GM19438 (cell line): ENCODE results near the gene CACTIN.

Source experiments
- ATAC-seq: cut with Tn5 transposase; IDR thresholded peaks from one replicate; pipeline ENCODE4 v1.9.1; 2021; ENCODE audit warnings: low read depth; ENCODE audit not compliant: unreplicated experiment

Gene CACTIN

DNA sequence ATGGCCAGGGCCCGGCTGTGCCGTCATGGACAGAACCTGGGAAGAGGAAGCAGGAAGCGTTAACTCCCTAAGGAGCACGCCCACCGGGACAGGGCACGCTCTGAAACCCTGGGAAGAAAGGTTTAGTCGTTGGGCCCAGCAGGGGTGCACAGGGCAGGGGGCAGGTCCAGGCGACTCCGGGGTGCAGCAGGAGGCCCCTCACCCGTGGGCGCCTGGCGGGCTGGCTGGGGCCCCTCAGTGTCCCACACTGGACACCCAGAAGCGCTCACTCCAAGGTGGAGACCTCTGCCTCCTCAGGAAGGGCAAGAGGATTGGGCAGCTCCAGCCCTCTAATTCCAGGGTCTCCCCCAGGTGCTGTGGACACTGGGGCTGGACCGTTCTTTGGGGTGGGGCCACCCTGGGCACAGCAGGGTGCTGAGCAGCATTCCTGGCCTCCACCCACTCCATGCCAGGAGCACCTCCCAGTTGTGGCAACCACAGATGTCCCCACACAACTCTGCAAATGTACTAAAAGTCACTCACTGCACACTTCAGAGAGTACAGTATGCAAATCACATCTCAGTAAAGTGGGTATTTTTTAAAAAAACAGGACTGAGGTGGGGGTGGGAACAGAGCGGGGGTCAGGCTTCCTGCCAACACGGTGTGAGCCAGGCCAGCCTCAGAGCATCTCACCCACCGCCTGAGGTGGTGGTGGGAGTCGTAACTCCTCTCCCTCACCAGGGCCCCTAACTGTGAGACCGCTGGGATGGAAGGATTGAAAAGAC, 38.5 kb upstream of the CACTIN start:
- ATAC-seq: peak; percentile 29

DNA sequence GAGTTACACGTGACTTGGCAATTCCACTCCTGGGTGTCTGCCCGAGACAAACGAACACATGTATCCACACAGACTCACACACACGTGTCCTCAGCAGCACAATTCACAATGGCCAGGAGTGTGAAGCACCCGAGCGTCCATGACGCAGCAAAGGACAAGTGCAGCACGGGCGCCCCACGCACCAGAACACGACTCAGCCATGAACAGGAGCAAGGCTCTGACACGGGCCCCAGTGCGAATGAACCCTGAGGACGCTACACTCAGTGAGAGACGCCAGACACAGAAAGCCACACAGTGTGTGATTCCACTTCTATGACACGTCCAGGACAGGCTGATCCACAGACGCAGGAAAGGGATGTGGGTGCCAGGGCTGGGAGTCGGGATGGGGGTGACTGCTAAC, 37.2 kb upstream of the CACTIN start:
- ATAC-seq: no peak

DNA sequence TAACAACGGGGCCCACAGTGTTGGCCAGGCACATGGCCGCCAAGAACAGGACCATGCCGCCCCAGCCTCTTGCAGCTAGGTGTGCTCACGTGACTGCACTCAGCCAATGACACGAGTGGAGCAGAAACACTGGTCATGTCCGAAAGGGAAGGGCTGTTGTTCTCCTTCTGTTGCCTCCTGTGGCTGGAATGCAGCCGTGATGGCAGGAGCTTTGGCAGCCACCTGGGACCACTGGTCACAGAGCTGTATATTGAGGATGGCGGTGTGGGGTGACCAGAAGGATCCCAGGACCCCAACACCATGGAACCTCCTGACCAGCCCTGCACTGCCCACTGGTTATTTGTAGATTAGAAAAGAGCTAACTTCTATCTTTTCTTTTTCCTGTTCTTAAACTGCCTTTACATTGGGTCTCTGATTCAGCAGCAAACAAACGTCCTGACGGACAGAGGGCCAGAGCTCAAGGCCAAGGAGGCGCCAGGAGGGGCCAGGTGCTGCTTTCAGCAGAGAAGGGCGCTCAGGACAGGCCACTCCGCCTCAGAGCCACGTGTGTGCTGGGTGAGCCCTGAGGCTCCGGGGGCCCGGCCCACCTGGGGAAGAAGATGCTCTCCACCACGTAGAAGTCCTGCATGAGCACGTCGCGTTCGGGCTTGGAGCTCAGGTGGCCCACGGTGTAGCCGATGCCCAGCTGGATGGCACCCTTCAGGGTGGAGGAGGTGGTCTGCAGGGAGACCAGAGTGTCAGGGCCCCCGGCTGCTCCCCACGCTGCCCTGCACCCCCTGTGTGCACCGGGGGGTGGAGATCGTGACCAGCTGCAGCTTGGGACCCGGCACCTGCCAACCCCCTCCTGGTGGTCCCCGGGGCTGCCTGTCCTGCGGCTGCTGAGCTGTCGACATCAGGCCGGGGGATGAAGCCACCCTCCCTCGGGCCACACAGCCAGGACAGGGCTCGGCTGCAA, 35.0 kb upstream of the CACTIN start:
- no peak for ATAC-seq

GRCh38 chr19:3660493-3661219, 34.1 kb upstream of the CACTIN start:
- ATAC-seq: no peak

GRCh38 chr19:3659746-3660112, 33.1 kb upstream of the CACTIN start:
- no peak for ATAC-seq

GRCh38 chr19:3658870-3659745, 32.5 kb upstream of the CACTIN start:
- ATAC-seq: no peak

GRCh38 chr19:3658004-3658869, 31.6 kb upstream of the CACTIN start:
- no peak for ATAC-seq

DNA sequence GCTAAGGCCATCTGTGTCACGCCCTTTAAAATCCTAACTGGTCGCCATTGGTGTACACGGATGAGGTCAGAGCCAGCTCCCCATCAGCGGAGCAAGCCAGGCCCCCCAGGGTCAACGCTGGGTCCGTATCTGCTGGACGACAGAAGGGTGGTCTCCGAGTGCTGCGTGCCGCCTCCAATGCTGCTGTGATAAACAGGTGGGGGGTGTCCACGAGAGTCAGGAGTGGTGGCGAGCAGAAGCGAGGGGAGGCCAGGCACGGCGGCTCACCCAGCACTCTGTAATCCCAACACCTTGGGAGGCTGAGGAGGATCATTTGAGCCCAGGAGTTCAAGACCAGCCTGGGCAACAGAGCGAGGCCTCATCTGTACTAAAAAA, 30.8 kb upstream of the CACTIN start:
- no peak for ATAC-seq

DNA sequence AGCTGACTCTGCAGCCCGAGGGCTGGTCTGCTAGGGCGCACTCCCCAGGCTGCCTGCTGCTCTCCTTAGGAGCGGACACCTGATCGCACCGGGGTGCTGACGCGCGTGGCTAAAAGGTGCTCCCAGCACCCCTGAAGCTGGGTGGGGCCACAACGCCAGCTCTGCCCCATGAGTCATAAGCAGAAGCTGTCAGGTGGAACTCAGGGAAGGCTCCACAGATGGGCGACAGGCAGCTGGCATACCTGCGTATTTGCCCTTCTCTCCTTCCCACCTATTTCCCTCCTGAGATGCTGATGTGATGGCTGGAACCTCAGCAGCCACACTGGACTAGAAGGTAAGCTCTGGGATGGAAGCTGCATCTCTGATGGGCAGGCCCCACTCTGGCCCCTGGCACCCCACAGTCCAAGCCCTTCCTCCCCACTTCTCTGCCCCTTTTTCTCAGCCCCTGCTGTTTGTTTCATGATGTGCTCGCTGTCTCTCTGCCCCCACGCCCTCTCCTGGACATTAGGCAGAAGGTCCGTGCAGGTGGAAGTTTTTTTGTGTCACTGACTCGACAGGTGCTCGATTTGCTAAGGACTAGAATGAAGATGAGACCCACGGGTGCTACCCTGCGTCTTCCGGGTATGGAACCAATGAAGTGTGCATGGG, 30.3 kb upstream of the CACTIN start:
- no peak for ATAC-seq

GRCh38 chr19:3656073-3656746, 29.6 kb upstream of the CACTIN start:
- ATAC-seq: no peak

DNA sequence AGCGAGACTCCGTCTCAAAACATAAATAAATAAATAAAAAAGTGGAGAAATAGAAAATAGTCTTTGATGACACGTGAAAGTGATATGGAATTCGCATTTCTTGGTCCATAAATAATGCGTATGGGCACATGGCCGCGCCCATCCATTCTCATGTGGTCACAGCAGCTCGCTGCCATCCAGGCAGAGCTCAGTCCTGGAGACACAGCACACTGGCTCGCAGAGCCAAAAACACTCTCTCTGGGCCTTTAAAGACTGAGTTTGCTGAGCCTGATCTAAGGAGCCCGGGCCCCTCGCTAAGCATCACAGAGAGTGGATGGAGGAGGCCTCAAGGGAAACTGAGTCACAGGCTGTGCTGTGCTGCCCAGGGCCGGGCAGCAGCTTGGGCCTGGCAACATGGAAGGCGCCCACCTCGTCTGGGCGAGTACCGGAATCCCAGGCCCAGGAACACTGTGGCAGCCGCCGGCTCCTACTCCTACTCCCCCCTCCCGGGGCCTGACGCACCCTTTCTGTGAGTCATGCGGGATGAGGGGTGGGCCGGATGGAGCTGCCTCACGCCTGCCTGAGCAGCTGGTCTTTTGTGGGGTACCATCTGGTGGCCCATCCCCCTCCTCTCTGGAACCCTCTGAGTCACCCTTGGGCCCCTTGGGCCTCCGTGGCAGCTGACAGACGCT, 28.9 kb upstream of the CACTIN start:
- no peak for ATAC-seq

DNA sequence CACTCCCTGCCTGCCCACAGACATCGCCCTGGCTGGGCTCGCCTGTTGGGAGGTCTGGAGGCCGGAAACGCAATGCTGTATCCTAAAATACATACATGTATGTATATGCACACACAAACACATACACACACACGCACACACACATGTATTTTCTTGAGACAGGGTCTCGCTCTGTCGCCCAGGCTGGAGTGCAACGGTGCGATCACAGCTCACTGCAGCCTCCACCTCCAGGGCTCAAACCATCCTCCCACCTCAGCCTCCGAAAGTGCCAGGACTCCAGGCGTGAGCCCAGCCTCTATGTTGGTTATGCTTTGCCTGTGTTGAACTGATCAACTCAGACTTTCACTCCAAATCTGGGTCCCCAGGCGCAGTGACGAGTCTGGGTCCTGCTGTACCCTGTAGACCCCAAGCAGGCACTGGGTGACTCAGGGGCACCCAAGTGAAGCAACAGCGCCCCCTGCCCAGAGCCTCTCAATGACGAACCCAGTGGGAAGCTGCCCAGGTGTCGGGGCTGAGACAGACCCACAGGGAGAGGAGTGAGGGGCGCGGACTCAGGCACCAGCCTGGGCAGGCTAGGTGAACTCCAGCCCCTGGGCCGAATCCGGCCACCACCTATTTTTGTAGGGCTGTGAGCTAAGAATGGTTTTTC, 27.4 kb upstream of the CACTIN start:
- no peak for ATAC-seq

DNA sequence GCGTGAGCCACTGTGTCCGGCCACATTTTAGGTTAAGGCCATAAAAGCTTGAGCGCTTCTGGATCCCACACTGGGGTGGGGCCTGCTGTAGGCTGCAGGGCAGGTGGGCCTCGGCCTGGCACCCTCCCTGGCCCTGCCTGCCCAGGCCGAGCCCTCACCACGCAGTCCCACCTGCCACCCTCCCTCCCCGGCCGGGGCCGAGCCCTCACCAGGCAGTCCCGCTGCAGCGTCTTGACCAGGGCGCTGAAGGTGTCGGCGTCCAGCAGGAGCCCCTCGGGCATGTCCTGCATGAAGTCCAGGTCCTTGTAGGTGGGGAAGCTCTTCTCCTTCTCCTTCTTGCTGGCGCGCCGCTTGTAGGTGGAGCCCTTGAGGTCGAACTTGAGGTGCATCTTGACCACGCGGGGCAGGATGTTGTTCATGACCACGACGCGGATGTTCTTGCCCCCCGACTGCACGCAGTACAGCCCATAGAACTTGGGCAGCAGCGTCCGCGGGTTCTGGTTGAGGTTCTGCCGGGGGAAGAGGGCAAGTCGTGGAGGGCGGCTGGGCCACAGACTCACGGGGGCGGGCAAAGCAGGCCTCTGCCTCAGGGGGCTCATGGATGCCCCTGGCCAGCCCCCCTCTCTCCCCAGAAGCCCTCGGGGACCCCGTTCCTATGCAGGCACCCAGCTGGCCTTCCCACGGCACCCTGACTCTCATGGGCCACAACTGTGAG, 26.6 kb upstream of the CACTIN start:
- ATAC-seq: no peak

DNA sequence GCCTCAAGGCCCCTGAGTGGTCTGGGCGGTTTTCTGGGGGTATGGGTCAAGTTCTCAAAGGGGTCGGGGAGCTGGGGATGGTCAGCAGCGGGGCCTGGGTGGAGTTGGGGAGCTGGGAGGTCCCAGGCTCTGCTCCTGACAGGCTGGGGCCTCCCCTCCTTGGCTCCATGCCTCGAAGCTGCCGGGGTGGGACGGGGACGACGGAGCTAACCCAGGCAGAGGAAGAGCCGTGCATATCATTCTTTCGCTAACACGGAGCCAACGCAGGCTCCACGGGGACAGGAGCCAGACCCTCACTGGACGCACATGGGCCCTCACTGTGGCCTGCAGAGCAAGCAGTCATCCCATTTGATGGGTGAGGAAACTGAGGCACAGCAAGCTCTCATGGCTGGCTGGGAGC, 25.8 kb upstream of the CACTIN start:
- ATAC-seq: no peak

DNA sequence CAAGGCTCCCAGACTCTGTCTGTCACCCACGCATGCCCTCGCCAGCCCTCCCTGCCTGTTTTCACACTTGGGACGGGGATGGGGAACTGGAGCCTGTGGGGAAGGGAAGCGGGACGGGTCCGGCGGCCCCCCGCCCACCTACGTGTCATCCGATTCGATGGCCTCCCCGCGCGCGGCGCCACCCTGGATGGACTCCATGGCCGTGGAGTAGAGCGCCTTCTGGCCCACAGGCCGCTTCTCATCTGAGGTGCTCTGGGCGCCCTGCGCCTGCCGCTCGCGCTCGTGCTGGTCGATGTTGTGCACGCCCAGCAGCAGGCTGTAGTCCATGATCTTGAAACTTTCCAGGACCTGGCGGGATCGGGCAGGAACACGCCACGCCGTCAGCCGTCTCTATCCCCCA, 25.1 kb upstream of the CACTIN start:
- ATAC-seq: no peak

- no peak for ATAC-seq
Observed at GRCh38 chr19:3649888-3650287, 23.3 kb upstream of the CACTIN start.
